GM11168 (cell line): ENCODE data around the gene PPP1R14D.

Experiments used
- in situ Hi-C: fragments of 300-500 bp; cut with MboI; formaldehyde crosslinking; loops from one replicate; pipeline ENCODE4 v1.12.0; 2022; ENCODE audit warnings: low sequenced_read_pairs; ENCODE audit not compliant: unreplicated experiment

PPP1R14D gene

GRCh38 chr15:40789999-40790398 lies 38.5 kb downstream of the PPP1R14D start:
- in situ Hi-C loops, result loop anchor here (5.0 kb wide), 1 partner anchor 88 kb away; no protein-coding TSS in a partner anchor

GRCh38 chr15:40789119-40789518 lies 39.4 kb downstream of the PPP1R14D start:
- in situ Hi-C loops, result loop anchor here (5.0 kb wide), 1 partner anchor 87 kb away; no protein-coding TSS in a partner anchor

GRCh38 chr15:40787991-40788390 lies 40.5 kb downstream of the PPP1R14D start:
- in situ Hi-C loops, result loop anchor here (5.0 kb wide), 1 partner anchor 86 kb away; no protein-coding TSS in a partner anchor

GRCh38 chr15:40787344-40787841 lies 41.1 kb downstream of the PPP1R14D start:
- in situ Hi-C loops, result loop anchor here (5.0 kb wide), 1 partner anchor 85 kb away; no protein-coding TSS in a partner anchor

- in situ Hi-C loops, result loop anchor here (5.0 kb wide), 1 partner anchor 84 kb away; no protein-coding TSS in a partner anchor
Measured at GRCh38 chr15:40785814-40786213, 42.7 kb downstream of the PPP1R14D start.

GRCh38 chr15:40785164-40785563 lies 43.3 kb downstream of the PPP1R14D start:
- in situ Hi-C loops, result loop anchor here (5.0 kb wide), 1 partner anchor 83 kb away; no protein-coding TSS in a partner anchor

GRCh38 chr15:40782609-40783227 lies 45.8 kb downstream of the PPP1R14D start:
- in situ Hi-C loops, result no loop called here

GRCh38 chr15:40776537-40777141 lies 51.9 kb downstream of the PPP1R14D start:
- in situ Hi-C loops, result no loop called here

- in situ Hi-C loops, result no loop called here
Measured at GRCh38 chr15:40775740-40776536, 52.6 kb downstream of the PPP1R14D start.

GRCh38 chr15:40775007-40775406 lies 53.5 kb downstream of the PPP1R14D start:
- in situ Hi-C loops, result no loop called here

- in situ Hi-C loops, result loop anchor here (25.0 kb wide), 1 partner anchor 437 kb away; the partner anchor contains the start of gene CCDC9B
Measured at GRCh38 chr15:40773902-40774301, 54.6 kb downstream of the PPP1R14D start.

GRCh38 chr15:40773496-40773895 lies 55.0 kb downstream of the PPP1R14D start:
- in situ Hi-C loops, result loop anchor here (25.0 kb wide), 1 partner anchor 436 kb away; the partner anchor contains the start of gene CCDC9B

- in situ Hi-C loops, result loop anchor here (25.0 kb wide), 1 partner anchor 435 kb away; the partner anchor contains the start of gene CCDC9B
Measured at GRCh38 chr15:40772014-40772413, 56.5 kb downstream of the PPP1R14D start.

- in situ Hi-C loops, result loop anchor here (25.0 kb wide), 1 partner anchor 434 kb away; the partner anchor contains the start of gene CCDC9B
Measured at GRCh38 chr15:40771242-40771641, 57.3 kb downstream of the PPP1R14D start.

GRCh38 chr15:40770147-40770721 lies 58.3 kb downstream of the PPP1R14D start:
- in situ Hi-C loops, result loop anchor here (25.0 kb wide), 1 partner anchor 433 kb away; the partner anchor contains the start of gene CCDC9B

GRCh38 chr15:40769274-40770146 lies 59.0 kb downstream of the PPP1R14D start, which contains the start of gene C15orf62:
Gene C15orf62, plus strand, starts transcription at chr15:40769980. Its CDS starts 516 bp downstream, at chr15:40770496.
- in situ Hi-C loops, result loop anchor here (25.0 kb wide), 1 partner anchor 432 kb away; the partner anchor contains the start of gene CCDC9B

- in situ Hi-C loops, result loop anchor here (25.0 kb wide), 1 partner anchor 431 kb away; the partner anchor contains the start of gene CCDC9B
Measured at GRCh38 chr15:40768521-40769273, 59.8 kb downstream of the PPP1R14D start.
